ENCODE measurements around the gene NUBP2. TPM values are rescaled to one million over a fixed set of nuclear protein-coding genes. Genes with fewer than 3 reads are reported as not detected.

The NUBP2 gene
- total and polyA plus RNA-seq, 2 experiments from 2014 or later: 79.4 to 175 TPM

DNA sequence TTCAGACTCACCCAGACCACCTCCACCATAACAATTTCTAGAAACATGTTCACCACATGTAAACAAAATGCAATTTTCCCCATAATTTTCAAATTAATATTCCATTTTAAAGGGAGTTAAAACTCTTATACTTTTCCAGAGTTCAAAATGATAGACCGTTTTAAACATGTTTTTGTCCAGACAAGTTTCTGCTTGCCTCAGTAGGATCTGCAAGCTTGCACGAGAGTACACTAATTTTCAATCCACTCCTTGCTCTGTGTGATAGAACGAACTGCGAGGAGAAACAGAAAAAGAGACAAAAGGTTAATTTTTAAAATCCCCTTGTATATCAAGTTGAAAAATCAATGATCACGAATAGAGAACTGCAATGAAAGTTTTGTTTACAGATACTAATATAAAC is 51.3 kb downstream of the NUBP2 start:
- Histone ChIP-seq H3K79me2 (replicated peaks; ENCODE audit: insufficient read depth) (peaks cover under 1% of the 10 kb centered on the region; the same call in 1 of the 2 replicates), H3K4me1 (ENCODE audit: insufficient read depth) (0 out of 2 replicates have a peak, but pooled peaks cover 2% of the 10 kb centered on the region), H4K20me1 (replicated peaks; ENCODE audit: insufficient read depth) (no peaks in the 10 kb centered on the region; the same call in 1 of the 2 replicates), H3K27ac (ENCODE audit: low read depth) (no peak overlapping the region), H2AFZ (no peak overlapping the region), H3K36me3 (ENCODE audit: insufficient read depth) (no peaks in the 10 kb centered on the region), H3K27me3 (ENCODE audit: insufficient read depth) (no peaks in the 10 kb centered on the region), H3K4me3 (no peak overlapping the region), H3K4me2 (no peak overlapping the region), H3F3A (replicated peaks; ENCODE audit: low read depth) (no peaks in the 10 kb centered on the region), H3K9me2 (ENCODE audit: insufficient read depth) (no peaks in the 10 kb centered on the region)
- no peak for ATAC-seq
- Mint-ChIP-seq H3K27me3 (ENCODE audit: insufficient read depth, low read depth, poor library complexity) (peaks cover 8% of the 10 kb centered on the region), H3K4me1 (peaks cover 2% of the 10 kb centered on the region; the same call in 2 of the 3 replicates), H3K36me3 (ENCODE audit: low read depth) (no peaks in the 10 kb centered on the region), H3K27ac (no peak overlapping the region), H3K9me3 (no peaks in the 10 kb centered on the region; the same call in 2 of the 3 replicates), H3K4me3 (no peak overlapping the region)
- TF ChIP-seq, protein P1, sequence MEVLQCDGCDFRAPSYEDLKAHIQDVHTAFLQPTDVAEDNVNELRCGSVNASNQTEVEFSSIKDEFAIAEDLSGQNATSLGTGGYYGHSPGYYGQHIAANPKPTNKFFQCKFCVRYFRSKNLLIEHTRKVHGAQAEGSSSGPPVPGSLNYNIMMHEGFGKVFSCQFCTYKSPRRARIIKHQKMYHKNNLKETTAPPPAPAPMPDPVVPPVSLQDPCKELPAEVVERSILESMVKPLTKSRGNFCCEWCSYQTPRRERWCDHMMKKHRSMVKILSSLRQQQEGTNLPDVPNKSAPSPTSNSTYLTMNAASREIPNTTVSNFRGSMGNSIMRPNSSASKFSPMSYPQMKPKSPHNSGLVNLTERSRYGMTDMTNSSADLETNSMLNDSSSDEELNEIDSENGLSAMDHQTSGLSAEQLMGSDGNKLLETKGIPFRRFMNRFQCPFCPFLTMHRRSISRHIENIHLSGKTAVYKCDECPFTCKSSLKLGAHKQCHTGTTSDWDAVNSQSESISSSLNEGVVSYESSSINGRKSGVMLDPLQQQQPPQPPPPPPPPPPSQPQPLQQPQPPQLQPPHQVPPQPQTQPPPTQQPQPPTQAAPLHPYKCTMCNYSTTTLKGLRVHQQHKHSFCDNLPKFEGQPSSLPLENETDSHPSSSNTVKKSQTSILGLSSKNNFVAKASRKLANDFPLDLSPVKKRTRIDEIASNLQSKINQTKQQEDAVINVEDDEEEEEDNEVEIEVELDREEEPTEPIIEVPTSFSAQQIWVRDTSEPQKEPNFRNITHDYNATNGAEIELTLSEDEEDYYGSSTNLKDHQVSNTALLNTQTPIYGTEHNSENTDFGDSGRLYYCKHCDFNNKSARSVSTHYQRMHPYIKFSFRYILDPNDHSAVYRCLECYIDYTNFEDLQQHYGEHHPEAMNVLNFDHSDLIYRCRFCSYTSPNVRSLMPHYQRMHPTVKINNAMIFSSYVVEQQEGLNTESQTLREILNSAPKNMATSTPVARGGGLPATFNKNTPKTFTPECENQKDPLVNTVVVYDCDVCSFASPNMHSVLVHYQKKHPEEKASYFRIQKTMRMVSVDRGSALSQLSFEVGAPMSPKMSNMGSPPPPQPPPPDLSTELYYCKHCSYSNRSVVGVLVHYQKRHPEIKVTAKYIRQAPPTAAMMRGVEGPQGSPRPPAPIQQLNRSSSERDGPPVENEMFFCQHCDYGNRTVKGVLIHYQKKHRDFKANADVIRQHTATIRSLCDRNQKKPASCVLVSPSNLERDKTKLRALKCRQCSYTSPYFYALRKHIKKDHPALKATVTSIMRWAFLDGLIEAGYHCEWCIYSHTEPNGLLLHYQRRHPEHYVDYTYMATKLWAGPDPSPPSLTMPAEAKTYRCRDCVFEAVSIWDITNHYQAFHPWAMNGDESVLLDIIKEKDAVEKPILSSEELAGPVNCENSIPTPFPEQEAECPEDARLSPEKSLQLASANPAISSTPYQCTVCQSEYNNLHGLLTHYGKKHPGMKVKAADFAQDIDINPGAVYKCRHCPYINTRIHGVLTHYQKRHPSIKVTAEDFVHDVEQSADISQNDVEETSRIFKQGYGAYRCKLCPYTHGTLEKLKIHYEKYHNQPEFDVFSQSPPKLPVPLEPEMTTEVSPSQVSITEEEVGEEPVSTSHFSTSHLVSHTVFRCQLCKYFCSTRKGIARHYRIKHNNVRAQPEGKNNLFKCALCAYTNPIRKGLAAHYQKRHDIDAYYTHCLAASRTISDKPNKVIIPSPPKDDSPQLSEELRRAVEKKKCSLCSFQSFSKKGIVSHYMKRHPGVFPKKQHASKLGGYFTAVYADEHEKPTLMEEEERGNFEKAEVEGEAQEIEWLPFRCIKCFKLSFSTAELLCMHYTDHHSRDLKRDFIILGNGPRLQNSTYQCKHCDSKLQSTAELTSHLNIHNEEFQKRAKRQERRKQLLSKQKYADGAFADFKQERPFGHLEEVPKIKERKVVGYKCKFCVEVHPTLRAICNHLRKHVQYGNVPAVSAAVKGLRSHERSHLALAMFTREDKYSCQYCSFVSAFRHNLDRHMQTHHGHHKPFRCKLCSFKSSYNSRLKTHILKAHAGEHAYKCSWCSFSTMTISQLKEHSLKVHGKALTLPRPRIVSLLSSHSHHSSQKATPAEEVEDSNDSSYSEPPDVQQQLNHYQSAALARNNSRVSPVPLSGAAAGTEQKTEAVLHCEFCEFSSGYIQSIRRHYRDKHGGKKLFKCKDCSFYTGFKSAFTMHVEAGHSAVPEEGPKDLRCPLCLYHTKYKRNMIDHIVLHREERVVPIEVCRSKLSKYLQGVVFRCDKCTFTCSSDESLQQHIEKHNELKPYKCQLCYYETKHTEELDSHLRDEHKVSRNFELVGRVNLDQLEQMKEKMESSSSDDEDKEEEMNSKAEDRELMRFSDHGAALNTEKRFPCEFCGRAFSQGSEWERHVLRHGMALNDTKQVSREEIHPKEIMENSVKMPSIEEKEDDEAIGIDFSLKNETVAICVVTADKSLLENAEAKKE (CRISPR knock-in tag; IDR thresholded peaks at IDR 0.05): no peak
- no peak for TF ChIP-seq NANOG (IDR thresholded peaks at IDR 0.05; ENCODE audit: borderline replicate concordance)
- TF ChIP-seq, protein P2, sequence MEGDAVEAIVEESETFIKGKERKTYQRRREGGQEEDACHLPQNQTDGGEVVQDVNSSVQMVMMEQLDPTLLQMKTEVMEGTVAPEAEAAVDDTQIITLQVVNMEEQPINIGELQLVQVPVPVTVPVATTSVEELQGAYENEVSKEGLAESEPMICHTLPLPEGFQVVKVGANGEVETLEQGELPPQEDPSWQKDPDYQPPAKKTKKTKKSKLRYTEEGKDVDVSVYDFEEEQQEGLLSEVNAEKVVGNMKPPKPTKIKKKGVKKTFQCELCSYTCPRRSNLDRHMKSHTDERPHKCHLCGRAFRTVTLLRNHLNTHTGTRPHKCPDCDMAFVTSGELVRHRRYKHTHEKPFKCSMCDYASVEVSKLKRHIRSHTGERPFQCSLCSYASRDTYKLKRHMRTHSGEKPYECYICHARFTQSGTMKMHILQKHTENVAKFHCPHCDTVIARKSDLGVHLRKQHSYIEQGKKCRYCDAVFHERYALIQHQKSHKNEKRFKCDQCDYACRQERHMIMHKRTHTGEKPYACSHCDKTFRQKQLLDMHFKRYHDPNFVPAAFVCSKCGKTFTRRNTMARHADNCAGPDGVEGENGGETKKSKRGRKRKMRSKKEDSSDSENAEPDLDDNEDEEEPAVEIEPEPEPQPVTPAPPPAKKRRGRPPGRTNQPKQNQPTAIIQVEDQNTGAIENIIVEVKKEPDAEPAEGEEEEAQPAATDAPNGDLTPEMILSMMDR (conservative IDR thresholded peaks at IDR 0.05; ENCODE audit: low read depth in 2 of 2): no peak
- no peak for TF ChIP-seq EZH2phosphoT487 (IDR thresholded peaks at IDR 0.05; ENCODE audit: unreplicated experiment)
- TF ChIP-seq REST (IDR thresholded peaks at IDR 0.05; ENCODE audit: unreplicated experiment): no peak
- no peak for TF ChIP-seq POLR2AphosphoS5 (IDR thresholded peaks at IDR 0.05; ENCODE audit: low read depth)
- no peak for DNase-seq (ENCODE audit: low spot score)

Small RNAs within 50 kb of the gene (microRNA-seq; reads per million reads assigned to microRNA genes)
- 1.8 reads per million for gene MIR3177

Small RNAs within 50 kb of the gene (small RNA-seq; reads per million reads assigned to genes)
- 0.07 reads per million for gene MIR3177 (ENCODE audit: low replicate concordance)

Other genes starting within 250 kb of the NUBP2 start
- 0.14 TPM in 1 of 2 replicates, not detected in the other for gene TMEM204, start 249.3 kb upstream of the NUBP2 start, total RNA-seq (2014; rRNA removed; shearing (Covaris generic))
- 0.21 and 0.23 TPM in 2 replicates for gene TMEM204, start 249.3 kb upstream of the NUBP2 start, polyA plus RNA-seq (2016; fragmentation: Nextera tagmentation; extraction: Ambion mirVana)
- gene IFT140, start 170.9 kb upstream of the NUBP2 start, total RNA-seq (2014; rRNA removed; shearing (Covaris generic)): 15.0 and 28.7 TPM in 2 replicates
- gene IFT140, start 170.9 kb upstream of the NUBP2 start, polyA plus RNA-seq (2016; fragmentation: Nextera tagmentation; extraction: Ambion mirVana): 3.8 and 4.8 TPM in 2 replicates
- 16.7 and 17.9 TPM in 2 replicates for gene CRAMP1, start 170.6 kb upstream of the NUBP2 start, total RNA-seq (2014; rRNA removed; shearing (Covaris generic))
- gene CRAMP1, start 170.6 kb upstream of the NUBP2 start, polyA plus RNA-seq (2016; fragmentation: Nextera tagmentation; extraction: Ambion mirVana): 3.4 TPM in 2 replicates
- gene JPT2, start 104.7 kb upstream of the NUBP2 start, total RNA-seq (2014; rRNA removed; shearing (Covaris generic)): 139 and 140 TPM in 2 replicates
- gene JPT2, start 104.7 kb upstream of the NUBP2 start, polyA plus RNA-seq (2016; fragmentation: Nextera tagmentation; extraction: Ambion mirVana): 43.8 and 47.1 TPM in 2 replicates
- 52.2 and 58.4 TPM in 2 replicates for gene MAPK8IP3, start 76.8 kb upstream of the NUBP2 start, total RNA-seq (2014; rRNA removed; shearing (Covaris generic))
- gene MAPK8IP3, start 76.8 kb upstream of the NUBP2 start, polyA plus RNA-seq (2016; fragmentation: Nextera tagmentation; extraction: Ambion mirVana): 10.7 and 11.3 TPM in 2 replicates
- 73.7 and 95.3 TPM in 2 replicates for gene NME3, start 11.4 kb upstream of the NUBP2 start, total RNA-seq (2014; rRNA removed; shearing (Covaris generic))
- gene NME3, start 11.4 kb upstream of the NUBP2 start, polyA plus RNA-seq (2016; fragmentation: Nextera tagmentation; extraction: Ambion mirVana): 130 and 153 TPM in 2 replicates
- gene EME2, start 10.2 kb upstream of the NUBP2 start, total RNA-seq (2014; rRNA removed; shearing (Covaris generic)): 15.0 and 17.3 TPM in 2 replicates
- 4.1 TPM in 2 replicates for gene EME2, start 10.2 kb upstream of the NUBP2 start, polyA plus RNA-seq (2016; fragmentation: Nextera tagmentation; extraction: Ambion mirVana)
- gene MRPS34, start 9.8 kb upstream of the NUBP2 start, total RNA-seq (2014; rRNA removed; shearing (Covaris generic)): 223 and 248 TPM in 2 replicates
- gene MRPS34, start 9.8 kb upstream of the NUBP2 start, polyA plus RNA-seq (2016; fragmentation: Nextera tagmentation; extraction: Ambion mirVana): 370 and 391 TPM in 2 replicates
- 34.7 and 42.8 TPM in 2 replicates for gene SPSB3, start 389 bp upstream of the NUBP2 start, total RNA-seq (2014; rRNA removed; shearing (Covaris generic))
- 27.1 and 33.9 TPM in 2 replicates for gene SPSB3, start 389 bp upstream of the NUBP2 start, polyA plus RNA-seq (2016; fragmentation: Nextera tagmentation; extraction: Ambion mirVana)
- not detected in 2 replicates for gene IGFALS, start 10.7 kb downstream of the NUBP2 start, total RNA-seq (2014; rRNA removed; shearing (Covaris generic))
- 0.16 TPM in 1 of 2 replicates, not detected in the other for gene IGFALS, start 10.7 kb downstream of the NUBP2 start, polyA plus RNA-seq (2016; fragmentation: Nextera tagmentation; extraction: Ambion mirVana)
- 24.7 and 30.6 TPM in 2 replicates for gene HAGH, start 43.9 kb downstream of the NUBP2 start, total RNA-seq (2014; rRNA removed; shearing (Covaris generic))
- 28.5 and 28.9 TPM in 2 replicates for gene HAGH, start 43.9 kb downstream of the NUBP2 start, polyA plus RNA-seq (2016; fragmentation: Nextera tagmentation; extraction: Ambion mirVana)
- 17.3 and 21.0 TPM in 2 replicates for gene FAHD1, start 44.2 kb downstream of the NUBP2 start, total RNA-seq (2014; rRNA removed; shearing (Covaris generic))
- gene FAHD1, start 44.2 kb downstream of the NUBP2 start, polyA plus RNA-seq (2016; fragmentation: Nextera tagmentation; extraction: Ambion mirVana): 23.9 and 24.2 TPM in 2 replicates
- gene MEIOB, start 89.2 kb downstream of the NUBP2 start, total RNA-seq (2014; rRNA removed; shearing (Covaris generic)): 6.3 and 7.3 TPM in 2 replicates
- gene MEIOB, start 89.2 kb downstream of the NUBP2 start, polyA plus RNA-seq (2016; fragmentation: Nextera tagmentation; extraction: Ambion mirVana): 7.7 and 8.7 TPM in 2 replicates
- gene HS3ST6, start 135.5 kb downstream of the NUBP2 start, total RNA-seq (2014; rRNA removed; shearing (Covaris generic)): not detected in 2 replicates
- 0.17 and 0.21 TPM in 2 replicates for gene HS3ST6, start 135.5 kb downstream of the NUBP2 start, polyA plus RNA-seq (2016; fragmentation: Nextera tagmentation; extraction: Ambion mirVana)
- 23.9 and 31.3 TPM in 2 replicates for gene MSRB1, start 160.2 kb downstream of the NUBP2 start, total RNA-seq (2014; rRNA removed; shearing (Covaris generic))
- gene MSRB1, start 160.2 kb downstream of the NUBP2 start, polyA plus RNA-seq (2016; fragmentation: Nextera tagmentation; extraction: Ambion mirVana): 29.6 and 30.4 TPM in 2 replicates
- 0.31 and 0.59 TPM in 2 replicates for gene RPL3L, start 171.7 kb downstream of the NUBP2 start, total RNA-seq (2014; rRNA removed; shearing (Covaris generic))
- gene RPL3L, start 171.7 kb downstream of the NUBP2 start, polyA plus RNA-seq (2016; fragmentation: Nextera tagmentation; extraction: Ambion mirVana): 0.68 and 1.1 TPM in 2 replicates
- gene NDUFB10, start 176.6 kb downstream of the NUBP2 start, total RNA-seq (2014; rRNA removed; shearing (Covaris generic)): 244 and 280 TPM in 2 replicates
- gene NDUFB10, start 176.6 kb downstream of the NUBP2 start, polyA plus RNA-seq (2016; fragmentation: Nextera tagmentation; extraction: Ambion mirVana): 495 and 527 TPM in 2 replicates
- 3,232 and 3,786 TPM in 2 replicates for gene RPS2, start 181.9 kb downstream of the NUBP2 start, total RNA-seq (2014; rRNA removed; shearing (Covaris generic))
- 3,992 and 4,335 TPM in 2 replicates for gene RPS2, start 181.9 kb downstream of the NUBP2 start, polyA plus RNA-seq (2016; fragmentation: Nextera tagmentation; extraction: Ambion mirVana)
- not detected in 2 replicates for gene RNF151, start 183.9 kb downstream of the NUBP2 start, total RNA-seq (2014; rRNA removed; shearing (Covaris generic))
- not detected in 2 replicates for gene RNF151, start 183.9 kb downstream of the NUBP2 start, polyA plus RNA-seq (2016; fragmentation: Nextera tagmentation; extraction: Ambion mirVana)
- gene TBL3, start 189.1 kb downstream of the NUBP2 start, total RNA-seq (2014; rRNA removed; shearing (Covaris generic)): 122 and 157 TPM in 2 replicates
- gene TBL3, start 189.1 kb downstream of the NUBP2 start, polyA plus RNA-seq (2016; fragmentation: Nextera tagmentation; extraction: Ambion mirVana): 67.0 and 68.8 TPM in 2 replicates
- 1.2 and 2.0 TPM in 2 replicates for gene NOXO1, start 198.5 kb downstream of the NUBP2 start, total RNA-seq (2014; rRNA removed; shearing (Covaris generic))
- gene NOXO1, start 198.5 kb downstream of the NUBP2 start, polyA plus RNA-seq (2016; fragmentation: Nextera tagmentation; extraction: Ambion mirVana): 2.0 and 2.6 TPM in 2 replicates
- gene GFER, start 201.2 kb downstream of the NUBP2 start, total RNA-seq (2014; rRNA removed; shearing (Covaris generic)): 40.1 and 53.2 TPM in 2 replicates
- 64.5 and 68.5 TPM in 2 replicates for gene GFER, start 201.2 kb downstream of the NUBP2 start, polyA plus RNA-seq (2016; fragmentation: Nextera tagmentation; extraction: Ambion mirVana)
- 72.2 and 77.7 TPM in 2 replicates for gene SYNGR3, start 207.0 kb downstream of the NUBP2 start, total RNA-seq (2014; rRNA removed; shearing (Covaris generic))
- 44.7 and 45.4 TPM in 2 replicates for gene SYNGR3, start 207.0 kb downstream of the NUBP2 start, polyA plus RNA-seq (2016; fragmentation: Nextera tagmentation; extraction: Ambion mirVana)
- gene ZNF598, start 226.9 kb downstream of the NUBP2 start, total RNA-seq (2014; rRNA removed; shearing (Covaris generic)): 31.7 and 48.6 TPM in 2 replicates
- gene ZNF598, start 226.9 kb downstream of the NUBP2 start, polyA plus RNA-seq (2016; fragmentation: Nextera tagmentation; extraction: Ambion mirVana): 8.5 and 10.2 TPM in 2 replicates
- gene NPW, start 236.8 kb downstream of the NUBP2 start, total RNA-seq (2014; rRNA removed; shearing (Covaris generic)): 1.9 and 4.5 TPM in 2 replicates
- 37.0 and 37.6 TPM in 2 replicates for gene NPW, start 236.8 kb downstream of the NUBP2 start, polyA plus RNA-seq (2016; fragmentation: Nextera tagmentation; extraction: Ambion mirVana)
- 15.4 and 16.5 TPM in 2 replicates for gene NHERF2, start 243.9 kb downstream of the NUBP2 start, total RNA-seq (2014; rRNA removed; shearing (Covaris generic))
- 12.0 and 21.0 TPM in 2 replicates for gene NHERF2, start 243.9 kb downstream of the NUBP2 start, polyA plus RNA-seq (2016; fragmentation: Nextera tagmentation; extraction: Ambion mirVana)